Right kidney (tissue), 1 donor: ENCODE results near the gene NCKIPSD.
A peak's percentile ranks its signal among the peaks of the same experiment; 100 is the strongest.

Experiments used
- DNase-seq: peaks from one replicate; pipeline ENCODE4 v3.0.0-alpha.2; 2016

The NCKIPSD gene

GRCh38 chr3:48679411-48680391, 6.0 kb downstream of the NCKIPSD start:
- DNase-seq = no peak

- DNase-seq = no peak
Observed at GRCh38 chr3:48678566-48679380, 6.9 kb downstream of the NCKIPSD start.

GRCh38 chr3:48678056-48678455, 7.7 kb downstream of the NCKIPSD start:
- no peak for DNase-seq

- DNase-seq = no peak
Observed at GRCh38 chr3:48674505-48674904, 11.2 kb downstream of the NCKIPSD start.

GRCh38 chr3:48672522-48672921, 13.2 kb downstream of the NCKIPSD start:
- DNase-seq = no peak

GRCh38 chr3:48664929-48665328, 20.8 kb downstream of the NCKIPSD start:
- no peak for DNase-seq

GRCh38 chr3:48664313-48664644, 21.4 kb downstream of the NCKIPSD start:
- DNase-seq = no peak

- peak; percentile 94 for DNase-seq
Observed at GRCh38 chr3:48663489-48664312, 22.0 kb downstream of the NCKIPSD start.

GRCh38 chr3:48662753-48663488, 22.8 kb downstream of the NCKIPSD start, which contains the start of gene CELSR3:
Gene CELSR3, minus strand, starts transcription at chr3:48662886. Its CDS starts 252 bp downstream, at chr3:48662634.
- DNase-seq = peak; percentile 76

- DNase-seq = no peak
Observed at GRCh38 chr3:48662145-48662752, 23.5 kb downstream of the NCKIPSD start.

- peak; percentile 95 for DNase-seq
Observed at GRCh38 chr3:48661501-48662144, 24.1 kb downstream of the NCKIPSD start.

- no peak for DNase-seq
Observed at GRCh38 chr3:48660800-48661400, 24.8 kb downstream of the NCKIPSD start.

- no peak for DNase-seq
Observed at GRCh38 chr3:48656841-48657281, 28.9 kb downstream of the NCKIPSD start.

- peak; percentile 92 for DNase-seq
Observed at GRCh38 chr3:48656061-48656840, 29.5 kb downstream of the NCKIPSD start.

- DNase-seq = peak; percentile 16
Observed at GRCh38 chr3:48655606-48656005, 30.1 kb downstream of the NCKIPSD start.

- DNase-seq = no peak
Observed at GRCh38 chr3:48655063-48655462, 30.7 kb downstream of the NCKIPSD start.

GRCh38 chr3:48652923-48653715, 32.6 kb downstream of the NCKIPSD start:
- DNase-seq = no peak

- no peak for DNase-seq
Observed at GRCh38 chr3:48651771-48652170, 33.9 kb downstream of the NCKIPSD start.
